ENCODE results near the gene ARHGAP5.

The ARHGAP5 gene

GRCh38 chr14:32087173-32087861 is 10.2 kb downstream of the ARHGAP5 start:
- DNase-seq (ENCODE audit: low read depth): peak; percentile 45
- H3K4me3 ChIP-seq (ENCODE audit: low read length): no peak overlapping the region
- TF ChIP-seq CTCF (IDR thresholded peaks at IDR 0.05; ENCODE audit: insufficient read depth, low read depth, low read length, missing control alignments): no peak

GRCh38 chr14:32087907-32088306 is 10.8 kb downstream of the ARHGAP5 start:
- H3K4me3 ChIP-seq (ENCODE audit: low read length): no peak overlapping the region
- no peak for DNase-seq (ENCODE audit: low read depth)
- no peak for TF ChIP-seq CTCF (IDR thresholded peaks at IDR 0.05; ENCODE audit: insufficient read depth, low read depth, low read length, missing control alignments)

- no peak overlapping the region for H3K4me3 ChIP-seq (ENCODE audit: low read length)
- TF ChIP-seq CTCF (IDR thresholded peaks at IDR 0.05; ENCODE audit: insufficient read depth, low read depth, low read length, missing control alignments): no peak
- DNase-seq (ENCODE audit: low read depth): no peak
Measured at GRCh38 chr14:32090686-32091085, 13.6 kb downstream of the ARHGAP5 start.

- no peak for TF ChIP-seq CTCF (IDR thresholded peaks at IDR 0.05; ENCODE audit: insufficient read depth, low read depth, low read length, missing control alignments)
- no peak for DNase-seq (ENCODE audit: low read depth)
- no peak overlapping the region for H3K4me3 ChIP-seq (ENCODE audit: low read length)
Measured at GRCh38 chr14:32099473-32099872, 22.4 kb downstream of the ARHGAP5 start.

GRCh38 chr14:32100175-32100574 is 23.1 kb downstream of the ARHGAP5 start:
- no peak for TF ChIP-seq CTCF (IDR thresholded peaks at IDR 0.05; ENCODE audit: insufficient read depth, low read depth, low read length, missing control alignments)
- no peak overlapping the region for H3K4me3 ChIP-seq (ENCODE audit: low read length)
- no peak for DNase-seq (ENCODE audit: low read depth)

- H3K4me3 ChIP-seq (ENCODE audit: low read length): no peak overlapping the region
- DNase-seq (ENCODE audit: low read depth): no peak
- TF ChIP-seq CTCF (IDR thresholded peaks at IDR 0.05; ENCODE audit: insufficient read depth, low read depth, low read length, missing control alignments): no peak
Measured at GRCh38 chr14:32102152-32102787, 25.2 kb downstream of the ARHGAP5 start.

GRCh38 chr14:32102968-32103367 is 25.9 kb downstream of the ARHGAP5 start:
- no peak for TF ChIP-seq CTCF (IDR thresholded peaks at IDR 0.05; ENCODE audit: insufficient read depth, low read depth, low read length, missing control alignments)
- DNase-seq (ENCODE audit: low read depth): no peak
- no peak overlapping the region for H3K4me3 ChIP-seq (ENCODE audit: low read length)
